ENCODE results near the gene SUCNR1.
"Not testable (repeated sequence)": the region's sequence is repeated elsewhere in the genome, so short reads cannot be mapped to it uniquely, and the experiment has no call there.

SUCNR1 gene

GRCh38 chr3:151903501-151903991 is 30.1 kb downstream of the SUCNR1 start:
- DNase-seq = no peak

- no peak for DNase-seq
These were observed 32.2 kb downstream of the SUCNR1 start for GRCh38 chr3:151905647-151906046.

- no peak for DNase-seq
These were observed 33.3 kb downstream of the SUCNR1 start for GRCh38 chr3:151906751-151907150.

GRCh38 chr3:151908399-151908798 is 35.0 kb downstream of the SUCNR1 start:
- no peak for DNase-seq

GRCh38 chr3:151909681-151910405 is 36.4 kb downstream of the SUCNR1 start:
- no peak for DNase-seq

- no peak for DNase-seq
These were observed 38.0 kb downstream of the SUCNR1 start for GRCh38 chr3:151911462-151911861.

- DNase-seq = no peak
These were observed 38.6 kb downstream of the SUCNR1 start for GRCh38 chr3:151912028-151912427.

GRCh38 chr3:151916781-151917180 is 43.3 kb downstream of the SUCNR1 start:
- DNase-seq = no peak

GRCh38 chr3:151918253-151919029 is 45.0 kb downstream of the SUCNR1 start:
- DNase-seq = no peak

GRCh38 chr3:151919030-151919328 is 45.5 kb downstream of the SUCNR1 start:
- DNase-seq = no peak

GRCh38 chr3:151919446-151919845 is 46.0 kb downstream of the SUCNR1 start:
- no peak for DNase-seq

GRCh38 chr3:151923901-151924300 is 50.5 kb downstream of the SUCNR1 start:
- DNase-seq = no peak

- no peak for DNase-seq
These were observed 51.3 kb downstream of the SUCNR1 start for GRCh38 chr3:151924753-151925152.

GRCh38 chr3:151925419-151925818 is 52.0 kb downstream of the SUCNR1 start:
- DNase-seq = no peak

- no peak for DNase-seq
These were observed 52.4 kb downstream of the SUCNR1 start for GRCh38 chr3:151925876-151926275.

GRCh38 chr3:151926956-151927355 is 53.5 kb downstream of the SUCNR1 start:
- DNase-seq = no peak

GRCh38 chr3:151927915-151928525 is 54.6 kb downstream of the SUCNR1 start:
- DNase-seq = not testable (repeated sequence)

GRCh38 chr3:151931171-151931570 is 57.7 kb downstream of the SUCNR1 start:
- DNase-seq = no peak

GRCh38 chr3:151933234-151933853 is 59.9 kb downstream of the SUCNR1 start:
- DNase-seq = no peak
